DND-41 (cell line): ENCODE measurements around the gene CAD.

ENCODE experiments used
- EZH2 ChIP-seq: IDR thresholded peaks from 3 replicates; pipeline ENCODE4 v1.6.1; 2012; ENCODE audit warnings: borderline replicate concordance, low read depth, mild to moderate bottlenecking, moderate library complexity, low read length, inconsistent platforms; ENCODE audit not compliant: severe bottlenecking
- TF ChIP-seq, protein P1 (sequence below): IDR thresholded peaks from 2 replicates; pipeline ENCODE4 v1.5.1; 2012; ENCODE audit warnings: borderline replicate concordance, low read length, moderate library complexity, mild to moderate bottlenecking; ENCODE audit not compliant: poor library complexity, severe bottlenecking; ENCODE audit errors: extremely low read depth

GRCh38 chr2:27236136-27236535, 19.0 kb downstream of the CAD start:
- TF ChIP-seq, protein P1, sequence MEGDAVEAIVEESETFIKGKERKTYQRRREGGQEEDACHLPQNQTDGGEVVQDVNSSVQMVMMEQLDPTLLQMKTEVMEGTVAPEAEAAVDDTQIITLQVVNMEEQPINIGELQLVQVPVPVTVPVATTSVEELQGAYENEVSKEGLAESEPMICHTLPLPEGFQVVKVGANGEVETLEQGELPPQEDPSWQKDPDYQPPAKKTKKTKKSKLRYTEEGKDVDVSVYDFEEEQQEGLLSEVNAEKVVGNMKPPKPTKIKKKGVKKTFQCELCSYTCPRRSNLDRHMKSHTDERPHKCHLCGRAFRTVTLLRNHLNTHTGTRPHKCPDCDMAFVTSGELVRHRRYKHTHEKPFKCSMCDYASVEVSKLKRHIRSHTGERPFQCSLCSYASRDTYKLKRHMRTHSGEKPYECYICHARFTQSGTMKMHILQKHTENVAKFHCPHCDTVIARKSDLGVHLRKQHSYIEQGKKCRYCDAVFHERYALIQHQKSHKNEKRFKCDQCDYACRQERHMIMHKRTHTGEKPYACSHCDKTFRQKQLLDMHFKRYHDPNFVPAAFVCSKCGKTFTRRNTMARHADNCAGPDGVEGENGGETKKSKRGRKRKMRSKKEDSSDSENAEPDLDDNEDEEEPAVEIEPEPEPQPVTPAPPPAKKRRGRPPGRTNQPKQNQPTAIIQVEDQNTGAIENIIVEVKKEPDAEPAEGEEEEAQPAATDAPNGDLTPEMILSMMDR: no peak
- TF ChIP-seq EZH2: no peak
